IPS-18a (cell line): Measurements from ENCODE around the gene TMEM271.

Source experiments
- H3K27ac ChIP-seq: one replicate; pipeline ENCODE4 v1.5.1; 2013; ENCODE audit warnings: low read length
- H3K27me3 ChIP-seq: one replicate; pipeline ENCODE4 v1.6.1; 2013; ENCODE audit warnings: mild to moderate bottlenecking, low read length; ENCODE audit not compliant: control insufficient read depth, insufficient read depth
- H3K36me3 ChIP-seq: one replicate; pipeline ENCODE4 v1.6.1; 2013; ENCODE audit warnings: low read depth, low read length; ENCODE audit not compliant: control insufficient read depth
- H3K4me1 ChIP-seq: one replicate; pipeline ENCODE4 v1.6.1; 2013; ENCODE audit warnings: low read depth, low read length; ENCODE audit not compliant: control insufficient read depth
- H3K4me3 ChIP-seq: one replicate; pipeline ENCODE4 v1.5.1; 2013; ENCODE audit warnings: low read length
- H3K9ac ChIP-seq: one replicate; pipeline ENCODE4 v1.6.1; 2013; ENCODE audit warnings: mild to moderate bottlenecking, low read length, moderate library complexity
- H3K9me3 ChIP-seq: one replicate; pipeline ENCODE4 v1.6.1; 2013; ENCODE audit warnings: low read depth, low read length; ENCODE audit not compliant: control insufficient read depth

TMEM271 gene

DNA sequence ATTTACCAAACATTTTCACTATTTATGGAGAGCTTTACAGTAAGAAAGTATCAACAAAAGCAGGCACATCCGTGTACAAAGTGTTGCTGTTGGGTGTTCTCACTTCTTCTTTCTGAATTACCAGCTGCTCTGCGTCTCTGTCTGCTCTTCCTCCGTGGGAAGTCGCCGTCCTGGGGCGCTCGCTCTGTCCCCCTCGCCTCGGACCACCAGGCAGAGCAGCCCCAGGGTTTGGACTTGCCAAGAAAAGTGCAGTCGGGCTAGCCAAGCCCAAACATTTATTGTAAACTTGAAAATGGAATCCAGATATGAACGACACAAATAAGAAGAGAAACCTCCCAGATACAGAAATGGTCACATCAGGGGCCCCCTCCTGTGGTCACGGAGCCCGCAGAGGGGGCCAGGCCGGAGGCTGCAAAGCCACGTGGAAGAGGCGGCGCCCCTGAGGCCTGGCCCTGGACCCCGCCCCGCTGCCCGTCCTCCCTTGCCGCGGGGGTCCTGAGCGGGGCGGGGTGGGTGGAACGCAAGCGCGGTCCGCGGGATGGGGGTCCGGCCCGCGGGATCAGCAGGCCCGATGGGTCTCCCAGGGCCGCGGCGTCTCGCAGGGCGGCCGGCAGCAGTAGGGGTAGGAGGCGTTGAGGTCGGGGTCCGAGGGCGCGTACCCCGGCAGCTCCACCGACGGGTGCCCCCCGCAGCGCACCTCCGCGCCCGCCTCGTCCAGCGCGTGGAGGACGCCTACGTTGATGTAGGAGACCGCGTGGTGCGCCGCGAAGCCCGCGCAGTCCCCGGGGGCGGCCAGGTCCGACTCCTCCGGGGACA, 1.5 kb downstream of the TMEM271 start:
- H3K9me3 ChIP-seq, result no peaks in the 10 kb centered on the region
- H3K4me1 ChIP-seq, result peaks cover 5% of the 10 kb centered on the region
- peaks cover 82% of the 10 kb centered on the region for H3K27me3 ChIP-seq
- no peaks in the 10 kb centered on the region for H3K36me3 ChIP-seq
- no peak overlapping the region for H3K4me3 ChIP-seq
- H3K9ac ChIP-seq, result no peak overlapping the region
- H3K27ac ChIP-seq, result no peak overlapping the region

DNA sequence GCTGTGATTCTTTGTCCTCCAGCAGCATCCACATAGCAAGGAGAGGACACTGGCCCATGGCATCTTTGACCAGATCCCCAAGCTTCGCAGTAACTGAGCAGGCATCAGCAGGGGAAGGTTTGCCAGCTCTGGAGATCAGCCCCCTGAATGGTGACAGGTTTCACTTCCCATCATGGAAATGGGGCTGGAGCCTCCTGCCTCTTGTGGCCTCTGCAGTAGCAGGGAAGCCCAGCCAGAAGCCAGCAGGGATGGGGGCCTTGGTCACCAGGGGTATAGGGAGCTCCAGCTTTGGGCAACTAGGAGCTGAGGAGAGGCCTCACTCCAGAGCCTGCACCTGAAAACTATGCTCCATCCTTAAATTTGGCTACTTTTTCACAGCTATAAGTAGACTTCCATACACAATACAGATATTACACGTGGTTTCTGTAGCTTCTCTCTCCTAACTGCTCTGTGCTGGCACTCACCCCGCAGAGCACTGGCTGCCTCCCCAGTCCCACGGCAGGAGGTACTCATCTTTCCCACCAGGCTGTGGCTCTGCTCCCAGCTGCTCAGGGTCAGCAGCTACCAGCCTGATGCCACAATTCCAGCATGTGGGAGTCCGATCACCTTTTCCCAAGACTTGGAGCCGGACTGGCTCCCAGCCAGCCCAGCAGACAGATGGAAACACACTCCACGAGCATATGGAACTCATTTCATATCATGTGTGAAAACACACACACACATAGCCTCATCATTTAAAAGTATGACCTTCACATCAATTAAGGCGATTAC, 2.8 kb downstream of the TMEM271 start:
- Histone ChIP-seq H3K27me3 (peaks cover 70% of the 10 kb centered on the region), H3K4me3 (no peak overlapping the region), H3K27ac (no peak overlapping the region), H3K9me3 (no peaks in the 10 kb centered on the region), H3K36me3 (no peaks in the 10 kb centered on the region), H3K4me1 (peaks cover 4% of the 10 kb centered on the region), H3K9ac (no peak overlapping the region)

DNA sequence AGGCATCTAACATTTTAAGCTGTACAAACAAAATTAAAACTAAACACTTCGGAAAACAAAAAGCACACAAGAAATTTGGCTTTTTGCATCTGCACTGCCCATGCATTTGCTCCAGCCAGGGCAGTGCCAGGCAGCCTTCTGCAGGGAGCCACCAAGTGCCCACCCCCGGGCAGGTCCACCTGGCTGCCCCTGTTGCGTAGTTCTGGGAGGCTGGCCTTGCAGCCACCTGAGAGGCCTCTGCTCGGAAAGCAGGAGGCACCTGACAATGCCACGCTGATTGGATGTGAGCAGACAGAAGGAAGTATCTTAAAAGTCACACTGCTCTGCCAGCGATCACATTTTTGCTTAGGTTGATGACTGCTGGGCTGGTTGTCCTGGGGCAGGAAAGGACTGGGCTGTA, 3.5 kb downstream of the TMEM271 start:
- Histone ChIP-seq H3K4me1 (no peaks in the 10 kb centered on the region), H3K4me3 (no peak overlapping the region), H3K36me3 (no peaks in the 10 kb centered on the region), H3K9me3 (no peaks in the 10 kb centered on the region), H3K27ac (no peak overlapping the region), H3K9ac (no peak overlapping the region), H3K27me3 (peaks cover 63% of the 10 kb centered on the region)

DNA sequence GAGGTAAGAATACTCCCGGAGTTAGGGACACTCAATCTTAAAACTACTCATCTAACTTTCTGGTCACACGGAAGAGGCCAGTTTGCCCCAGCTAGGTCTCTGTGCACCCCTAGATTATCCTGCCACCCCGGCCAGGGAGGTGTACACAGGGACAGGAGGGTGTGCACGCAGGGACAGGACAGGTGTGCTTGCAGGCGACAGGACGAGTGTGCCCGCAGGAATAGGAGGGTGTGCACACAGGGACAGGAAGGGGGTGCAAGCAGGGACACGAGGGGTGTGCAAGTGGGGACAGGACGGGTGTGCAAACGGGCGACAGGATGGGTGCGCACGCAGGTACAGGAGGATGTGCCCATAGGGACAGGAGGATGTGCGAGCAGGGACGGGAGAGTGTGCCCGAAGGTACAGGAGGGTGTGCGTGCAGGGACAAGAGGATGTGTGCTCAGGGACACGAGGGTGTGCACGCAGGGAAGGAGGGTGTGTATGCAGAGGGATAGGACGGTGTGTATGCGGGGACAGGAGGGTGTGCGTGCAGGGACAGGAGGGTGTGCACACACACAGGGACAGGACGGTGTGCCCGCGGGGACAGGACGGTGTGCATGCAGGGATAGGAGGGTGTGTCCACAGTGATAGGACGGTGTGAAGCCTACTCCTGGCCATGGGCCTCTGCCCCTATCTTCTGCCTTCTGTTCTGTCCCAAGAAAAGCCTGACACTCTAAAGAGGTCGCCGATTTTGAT, 4.1 kb downstream of the TMEM271 start:
- Histone ChIP-seq H3K9me3 (no peaks in the 10 kb centered on the region), H3K4me3 (no peak overlapping the region), H3K4me1 (no peaks in the 10 kb centered on the region), H3K36me3 (no peaks in the 10 kb centered on the region), H3K9ac (no peak overlapping the region), H3K27ac (no peak overlapping the region), H3K27me3 (peaks cover 57% of the 10 kb centered on the region)

DNA sequence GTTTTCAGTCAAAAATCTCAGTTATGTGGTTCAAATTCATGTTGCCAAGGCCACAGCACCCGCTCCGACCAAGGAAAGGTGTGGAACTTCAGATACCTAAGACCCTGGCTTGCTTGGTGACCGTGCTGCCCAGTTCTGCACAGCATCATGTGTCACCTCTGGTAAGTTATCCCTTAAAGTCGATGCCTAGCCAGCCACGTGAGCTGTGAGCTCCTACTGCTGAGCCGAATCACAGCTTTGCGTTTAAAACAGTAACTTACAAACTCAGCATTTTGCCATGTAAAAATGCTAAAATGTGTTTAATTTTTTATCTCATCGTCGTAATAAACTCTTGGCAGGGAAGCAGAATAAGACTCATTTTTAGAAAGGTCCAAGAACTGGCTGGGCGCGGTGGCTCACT, 5.3 kb downstream of the TMEM271 start:
- Histone ChIP-seq H3K27me3 (peaks cover 49% of the 10 kb centered on the region), H3K9me3 (no peaks in the 10 kb centered on the region)

DNA sequence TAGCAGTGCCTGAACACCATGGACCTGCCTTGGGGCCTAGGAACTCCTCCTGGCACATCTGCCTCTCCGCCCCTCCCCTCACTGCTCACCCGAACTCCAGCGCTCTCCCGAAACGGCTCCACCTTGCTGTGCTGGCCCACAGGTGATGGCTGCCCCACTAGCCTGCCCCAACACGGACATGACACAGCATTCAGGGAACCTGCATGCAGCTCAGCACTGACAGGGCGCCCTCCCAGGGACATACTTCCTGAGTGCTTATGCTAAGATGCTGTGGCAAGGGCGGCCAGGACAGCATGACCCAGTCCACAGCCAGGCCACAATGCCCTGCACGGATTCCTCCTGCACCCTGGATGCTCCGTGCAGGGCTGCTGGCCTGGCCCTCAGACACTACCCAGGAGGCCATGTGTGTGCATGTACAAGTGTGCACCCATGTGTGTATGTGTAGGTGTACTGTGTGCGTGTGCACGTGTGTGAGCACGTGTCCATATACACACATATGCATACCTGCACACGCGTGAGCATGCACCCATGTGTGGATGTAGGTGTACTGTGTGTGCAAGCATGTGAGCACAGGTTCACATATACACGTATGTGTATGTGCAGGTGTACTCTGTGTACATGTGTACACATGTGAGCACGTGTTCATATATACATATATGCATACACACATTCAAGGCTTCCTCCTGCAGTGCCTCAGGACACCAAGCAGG, 6.0 kb downstream of the TMEM271 start:
- Histone ChIP-seq H3K9ac (no peak overlapping the region), H3K9me3 (no peaks in the 10 kb centered on the region), H3K27me3 (peaks cover 44% of the 10 kb centered on the region), H3K4me1 (no peaks in the 10 kb centered on the region), H3K27ac (no peak overlapping the region), H3K4me3 (no peak overlapping the region), H3K36me3 (no peaks in the 10 kb centered on the region)

More for the DNA sequence above, 5.3 kb downstream of the TMEM271 start:
- Histone ChIP-seq H3K4me1 (no peaks in the 10 kb centered on the region), H3K9ac (no peak overlapping the region), H3K27ac (no peak overlapping the region), H3K36me3 (no peaks in the 10 kb centered on the region), H3K4me3 (no peak overlapping the region)

DNA sequence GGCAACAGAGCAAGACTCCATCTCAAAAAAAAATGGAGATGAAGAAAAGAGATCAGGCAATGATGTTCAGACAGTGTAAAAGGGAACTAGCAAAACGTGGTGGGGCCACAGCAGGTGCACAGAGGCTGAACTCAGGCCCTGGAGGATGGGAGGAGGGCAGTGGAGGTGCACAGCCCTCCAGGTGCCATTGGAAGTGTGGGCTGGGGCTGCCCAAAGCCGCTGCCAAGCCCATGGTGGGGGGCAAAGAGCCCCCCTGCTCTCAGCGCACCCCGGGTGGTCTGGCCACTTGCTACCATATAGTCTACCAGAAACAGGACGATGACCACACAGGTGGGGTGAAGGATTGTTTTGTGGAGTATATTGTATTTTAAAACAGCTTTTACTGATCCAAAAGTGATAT, 7.1 kb downstream of the TMEM271 start:
- no peak overlapping the region for H3K9ac ChIP-seq
- no peaks in the 10 kb centered on the region for H3K9me3 ChIP-seq
- H3K27me3 ChIP-seq, result peaks cover 34% of the 10 kb centered on the region
- H3K4me1 ChIP-seq, result no peaks in the 10 kb centered on the region
- no peak overlapping the region for H3K27ac ChIP-seq
- H3K4me3 ChIP-seq, result no peak overlapping the region
- H3K36me3 ChIP-seq, result no peaks in the 10 kb centered on the region

DNA sequence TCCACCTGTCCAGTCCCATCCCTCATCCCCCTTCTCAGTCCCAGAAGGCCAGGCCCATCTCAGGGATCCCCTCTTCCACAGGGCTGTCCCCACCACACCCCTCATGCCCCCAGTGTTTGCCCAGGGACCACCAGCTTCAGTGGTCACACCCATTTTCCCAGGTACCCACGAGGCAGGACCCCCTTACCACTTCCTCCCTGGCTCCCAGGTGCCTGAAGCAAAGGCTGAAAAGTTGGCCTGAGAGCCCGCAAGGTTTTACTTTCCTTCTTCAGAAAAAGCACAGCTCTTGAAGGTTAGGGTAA, 7.8 kb downstream of the TMEM271 start:
- H3K9ac ChIP-seq, result no peak overlapping the region
- no peak overlapping the region for H3K27ac ChIP-seq
- H3K4me1 ChIP-seq, result no peaks in the 10 kb centered on the region
- no peaks in the 10 kb centered on the region for H3K36me3 ChIP-seq
- H3K9me3 ChIP-seq, result no peaks in the 10 kb centered on the region
- peaks cover 27% of the 10 kb centered on the region for H3K27me3 ChIP-seq
- no peak overlapping the region for H3K4me3 ChIP-seq

DNA sequence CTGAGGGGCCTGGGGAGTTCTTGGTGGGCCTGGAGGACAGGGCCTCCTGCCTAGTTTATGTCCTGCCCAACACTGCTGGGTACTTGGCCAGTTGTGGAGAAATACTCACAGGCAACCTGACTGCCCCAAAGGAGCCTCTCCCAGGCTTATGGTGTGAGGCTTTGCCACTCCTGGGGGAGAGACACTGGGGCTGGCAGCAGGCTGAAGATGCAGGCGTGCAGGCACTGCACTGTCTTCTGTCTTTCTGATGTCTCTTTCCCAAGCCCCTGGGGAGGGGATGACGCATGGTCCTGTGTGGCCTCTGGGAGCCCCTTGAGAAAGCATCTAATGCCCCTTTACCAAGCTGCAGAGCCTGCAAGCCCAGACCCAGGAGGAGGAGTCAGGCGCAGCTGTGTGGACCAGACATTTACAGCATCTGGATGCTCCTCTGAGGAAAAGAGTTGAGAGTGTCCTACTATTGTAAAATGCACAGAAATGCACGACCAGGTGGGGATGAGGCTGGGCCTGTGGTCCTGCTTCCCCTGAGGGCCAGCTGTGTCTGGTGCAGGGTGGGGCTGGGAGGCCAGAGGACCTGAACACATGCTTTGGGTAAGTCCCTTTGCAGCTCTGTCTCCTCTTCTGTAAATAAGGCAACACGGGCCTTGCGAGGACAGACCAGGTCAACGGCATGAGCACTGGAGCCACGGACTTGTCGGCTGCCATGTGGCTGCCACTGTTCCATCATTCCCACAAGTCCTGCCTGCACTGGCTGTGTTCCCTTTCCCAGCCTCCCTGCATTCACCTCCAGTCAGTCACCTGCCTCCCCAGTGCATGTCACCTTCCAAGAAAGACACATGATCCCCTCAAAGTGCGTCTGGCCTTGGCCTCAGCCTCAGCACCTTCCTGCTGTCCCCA, 8.4 kb downstream of the TMEM271 start:
- Histone ChIP-seq H3K4me1 (no peaks in the 10 kb centered on the region), H3K27me3 (peaks cover 21% of the 10 kb centered on the region), H3K9me3 (no peaks in the 10 kb centered on the region), H3K27ac (no peak overlapping the region), H3K9ac (no peak overlapping the region), H3K4me3 (no peak overlapping the region), H3K36me3 (no peaks in the 10 kb centered on the region)

DNA sequence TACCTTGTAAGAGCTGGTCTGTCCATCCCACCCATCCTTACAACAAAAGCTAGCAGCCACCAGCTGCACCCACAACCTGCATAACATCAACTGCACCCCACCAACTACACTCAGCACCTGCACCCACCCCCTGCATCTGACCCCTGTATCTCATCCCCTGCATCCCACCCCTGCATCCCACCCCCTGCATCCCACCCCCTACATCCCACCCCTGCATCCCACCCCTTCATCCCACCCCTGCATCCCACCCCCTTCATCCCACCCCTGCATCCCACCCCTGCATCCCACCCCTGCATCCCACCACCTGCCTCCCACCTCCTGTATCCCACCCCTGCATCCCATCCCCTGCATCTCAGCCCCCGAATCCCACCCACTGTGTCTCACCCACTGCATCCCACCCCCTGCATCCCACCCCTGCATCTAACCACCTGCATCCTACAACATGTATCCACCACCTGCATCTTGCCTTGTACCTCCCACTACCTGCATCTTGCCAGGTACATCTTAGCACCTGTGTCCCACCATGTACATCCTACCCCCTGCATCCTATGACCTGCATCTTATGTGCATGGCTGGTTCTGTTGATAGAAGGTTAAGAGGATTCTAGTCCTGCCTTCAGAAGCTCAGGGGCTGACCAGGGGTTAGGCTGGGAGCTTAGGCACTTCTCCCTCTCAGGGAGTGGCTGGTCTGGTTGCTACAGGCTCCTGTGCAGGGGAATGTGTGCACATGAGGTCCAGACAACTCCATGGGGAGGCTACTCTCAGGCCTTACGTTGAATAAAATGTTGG, 9.4 kb downstream of the TMEM271 start:
- Histone ChIP-seq H3K9ac (no peak overlapping the region), H3K36me3 (no peaks in the 10 kb centered on the region), H3K9me3 (peaks cover 5% of the 10 kb centered on the region), H3K4me3 (no peak overlapping the region), H3K4me1 (no peaks in the 10 kb centered on the region), H3K27me3 (peaks cover 11% of the 10 kb centered on the region), H3K27ac (no peak overlapping the region)
